Measurements from ENCODE around the gene GSPT1. TPM values are rescaled to one million over a fixed set of nuclear protein-coding genes. Genes with fewer than 3 reads are reported as not detected.
"Not testable (repeated sequence)": the region's sequence is repeated elsewhere in the genome, so short reads cannot be mapped to it uniquely, and the experiment has no call there.

The GSPT1 gene
- total RNA-seq, 2 donors from 2014 or later: 22.4 to 43.6 TPM

DNA sequence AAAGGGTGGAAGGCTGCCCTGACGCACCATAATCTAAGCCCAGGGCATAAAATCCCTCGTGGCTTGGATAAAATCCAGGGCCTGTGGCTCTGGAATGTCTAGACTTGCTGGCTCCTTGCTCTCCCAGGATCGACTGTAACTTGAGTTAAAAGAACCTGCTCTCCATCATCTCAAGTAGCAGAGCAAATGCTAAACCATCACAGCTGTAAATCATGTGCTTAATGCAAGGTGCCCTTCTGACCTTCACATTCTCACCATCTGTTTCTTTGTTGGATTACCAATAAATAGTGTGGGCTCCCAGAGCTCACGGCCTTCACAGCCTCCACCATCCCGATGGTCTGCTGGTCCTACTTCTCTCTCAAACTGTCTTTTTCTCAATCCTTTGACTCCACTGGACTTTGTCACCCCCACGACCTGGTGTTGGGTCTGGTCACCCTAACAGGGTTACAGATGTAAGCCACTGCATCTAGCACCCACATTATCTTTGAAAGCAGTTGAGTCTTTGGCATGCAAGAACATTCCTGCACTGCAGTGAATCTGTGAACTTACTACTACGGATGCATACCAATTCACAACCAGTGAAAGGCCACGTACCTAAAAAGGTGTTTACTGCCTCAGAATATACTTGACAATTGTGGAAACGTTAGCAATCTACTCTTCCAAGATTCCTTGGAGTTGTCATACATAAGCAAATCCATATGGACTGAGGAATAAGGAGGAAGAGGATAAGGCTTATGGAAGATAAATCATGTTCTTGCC, 79.7 kb downstream of the GSPT1 start:
- DNase-seq (no peak), ATAC-seq (no peak)
- intact Hi-C loops (cut with DNase I): no loop called here
- H3K4me3 ChIP-seq: no peak overlapping the region
- 56 to 65% methylated on average over 8 to 9 of the region's 9 CpGs for WGBS, 2 donors
- H3K36me3 ChIP-seq (replicated peaks in 1 of 2; ENCODE audit: insufficient read depth in 1 of 2, low read depth in 2 of 2): peaks cover 17 to 44% of the 10 kb centered on the region in 2 donors
- H3K27me3 ChIP-seq: no peaks in the 10 kb centered on the region
- TF ChIP-seq, protein P1, sequence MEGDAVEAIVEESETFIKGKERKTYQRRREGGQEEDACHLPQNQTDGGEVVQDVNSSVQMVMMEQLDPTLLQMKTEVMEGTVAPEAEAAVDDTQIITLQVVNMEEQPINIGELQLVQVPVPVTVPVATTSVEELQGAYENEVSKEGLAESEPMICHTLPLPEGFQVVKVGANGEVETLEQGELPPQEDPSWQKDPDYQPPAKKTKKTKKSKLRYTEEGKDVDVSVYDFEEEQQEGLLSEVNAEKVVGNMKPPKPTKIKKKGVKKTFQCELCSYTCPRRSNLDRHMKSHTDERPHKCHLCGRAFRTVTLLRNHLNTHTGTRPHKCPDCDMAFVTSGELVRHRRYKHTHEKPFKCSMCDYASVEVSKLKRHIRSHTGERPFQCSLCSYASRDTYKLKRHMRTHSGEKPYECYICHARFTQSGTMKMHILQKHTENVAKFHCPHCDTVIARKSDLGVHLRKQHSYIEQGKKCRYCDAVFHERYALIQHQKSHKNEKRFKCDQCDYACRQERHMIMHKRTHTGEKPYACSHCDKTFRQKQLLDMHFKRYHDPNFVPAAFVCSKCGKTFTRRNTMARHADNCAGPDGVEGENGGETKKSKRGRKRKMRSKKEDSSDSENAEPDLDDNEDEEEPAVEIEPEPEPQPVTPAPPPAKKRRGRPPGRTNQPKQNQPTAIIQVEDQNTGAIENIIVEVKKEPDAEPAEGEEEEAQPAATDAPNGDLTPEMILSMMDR (IDR thresholded peaks at IDR 0.05): no peak
- TF ChIP-seq POLR2A (IDR thresholded peaks at IDR 0.05): no peak
- H3K4me1 ChIP-seq: no peaks in the 10 kb centered on the region
- no peaks in the 10 kb centered on the region for H3K9me3 ChIP-seq
- H3K27ac ChIP-seq: no peak overlapping the region

- DNase-seq (no peak), ATAC-seq (no peak)
- no peak overlapping the region for H3K4me3 ChIP-seq
- intact Hi-C loops (cut with DNase I): no loop called here
- TF ChIP-seq, protein P1 (IDR thresholded peaks at IDR 0.05): no peak
- TF ChIP-seq POLR2A (IDR thresholded peaks at IDR 0.05): no peak
- 89 to 92% methylated on average over 4 of the region's 4 CpGs for WGBS, 2 donors
- no peaks in the 10 kb centered on the region for H3K9me3 ChIP-seq
- peaks cover 17 to 36% of the 10 kb centered on the region in 2 donors for H3K36me3 ChIP-seq (replicated peaks in 1 of 2; ENCODE audit: insufficient read depth in 1 of 2, low read depth in 2 of 2)
- no peaks in the 10 kb centered on the region for H3K27me3 ChIP-seq
- no peaks in the 10 kb centered on the region for H3K4me1 ChIP-seq
- H3K27ac ChIP-seq: no peak overlapping the region
Measured at GRCh38 chr16:11835309-11835708, 80.4 kb downstream of the GSPT1 start.

GRCh38 chr16:11833951-11834695, 81.6 kb downstream of the GSPT1 start:
- TF ChIP-seq, protein P1 (IDR thresholded peaks at IDR 0.05): no peak
- TF ChIP-seq POLR2A (IDR thresholded peaks at IDR 0.05): no peak
- intact Hi-C loops (cut with DNase I): no loop called here
- H3K9me3 ChIP-seq: no peaks in the 10 kb centered on the region
- 70 to 73% methylated on average over 6 of the region's 6 CpGs for WGBS, 2 donors
- ATAC-seq (no peak), DNase-seq (no peak)
- no peak overlapping the region for H3K4me3 ChIP-seq
- H3K27me3 ChIP-seq: no peaks in the 10 kb centered on the region
- no peak overlapping the region for H3K27ac ChIP-seq
- peaks cover 17 to 27% of the 10 kb centered on the region in 2 donors for H3K36me3 ChIP-seq (replicated peaks in 1 of 2; ENCODE audit: insufficient read depth in 1 of 2, low read depth in 2 of 2)
- H3K4me1 ChIP-seq: no peaks in the 10 kb centered on the region

DNA sequence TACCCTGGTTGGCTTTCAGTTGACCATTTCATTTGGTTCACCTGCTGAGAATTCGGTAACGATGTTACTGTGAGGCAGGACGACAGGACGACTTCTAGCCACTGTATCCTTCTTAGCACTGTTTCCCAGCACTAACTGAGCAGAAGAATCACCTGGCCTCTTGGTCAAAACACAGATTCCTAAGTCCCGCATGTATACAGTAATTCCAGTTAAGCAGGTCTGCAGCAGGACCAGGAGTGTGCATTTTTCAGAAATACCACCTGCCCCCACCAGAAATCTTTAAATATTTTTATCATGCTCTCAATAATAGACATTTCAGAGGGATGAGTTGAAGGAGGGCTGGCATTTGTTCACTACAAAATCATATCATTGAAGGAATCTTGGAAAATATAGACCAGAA, 87.1 kb downstream of the GSPT1 start:
- intact Hi-C loops (cut with DNase I): no loop called here
- no peak for TF ChIP-seq POLR2A (IDR thresholded peaks at IDR 0.05)
- TF ChIP-seq, protein P1 (IDR thresholded peaks at IDR 0.05): no peak
- no peaks in the 10 kb centered on the region for H3K36me3 ChIP-seq (replicated peaks in 1 of 2; ENCODE audit: insufficient read depth in 1 of 2, low read depth in 2 of 2)
- DNase-seq: no peak
- no peak overlapping the region for H3K4me3 ChIP-seq
- no peak for ATAC-seq
- H3K4me1 ChIP-seq: peaks cover 11% of the 10 kb centered on the region
- no peaks in the 10 kb centered on the region for H3K9me3 ChIP-seq
- no peak overlapping the region for H3K27ac ChIP-seq
- WGBS, 2 donors: 76 to 81% methylated on average over 5 of the region's 5 CpGs
- no peaks in the 10 kb centered on the region for H3K27me3 ChIP-seq

GRCh38 chr16:11825520-11826165, 90.1 kb downstream of the GSPT1 start:
- ATAC-seq; H3K9me3 ChIP-seq; H3K27me3 ChIP-seq; H3K4me3 ChIP-seq; intact Hi-C loops (cut with DNase I); H3K36me3 ChIP-seq (replicated peaks in 1 of 2; ENCODE audit: insufficient read depth in 1 of 2, low read depth in 2 of 2); H3K27ac ChIP-seq; DNase-seq: not testable (repeated sequence)
- peaks cover 11% of the 10 kb centered on the region for H3K4me1 ChIP-seq
- 92 to 95% methylated on average over 13 of the region's 13 CpGs for WGBS, 2 donors

All from body of pancreas (tissue), 4 donors.